Heart left ventricle (tissue), 13 donors: ENCODE measurements around the gene USO1.

Experiments
- CTCF ChIP-seq, 12 donors: fragments of 200-600 bp; sonication (generic) in 4 of 12; IDR thresholded peaks; one replicate each; pipeline versions ENCODE4 v1.5.0 to v1.8.0; 2018 to 2022; ENCODE audit warnings: antibody characterized with exemption in 12 of 12, mild to moderate bottlenecking in 5 of 12
- POLR2A ChIP-seq, 2 donors: fragments of 450-650 bp; IDR thresholded peaks; one replicate each; pipeline ENCODE4 v1.6.1; 2017; ENCODE audit warnings: antibody characterized with exemption in 2 of 2, mild to moderate bottlenecking in 2 of 2, moderate library complexity in 2 of 2
- donor health status: ischemic (EF 13 %, LVEDD 7.1; RV severe dilation, severe dysfunction).
- donor health status: DM: no; HTN: yes; CAD: no.
- donor health status: DM: no; HTN: no; CAD: no.
- donor health status: ischemic (EF 25% LVEDD 6.9; RV normal size, moderate dysfunction).
- donor health status: ischemic (EF 25% LVEDD 5.7; RV mildly dilated, moderate dysfunction).
- donor health status: ischemic (EF 35%, LVEDD 5.7; RV mildly dilated, moderate dysfunction).
- donor health status: nonischemic (EF 11% LVEDD 7.7; RV severe dilation, severe dysfunction).
- donor health status: DM: yes; HTN: yes; CAD: no.
- donor health status: PGD.
- donor health status: ischemic (EF 29% LVEDD 5.4; RV normal size, mild dysfunction).
- donor health status: nonischemic (EF 23%, LVEDD 6.1; RV moderate dilation, normal function).

GRCh38 chr4:75705198-75705977 lies 19.0 kb upstream of the USO1 start:
- TF ChIP-seq POLR2A (IDR thresholded peaks at IDR 0.05): no peak
- no peak for TF ChIP-seq CTCF (IDR thresholded peaks at IDR 0.05)
